Loucy (cell line): ENCODE results near the gene AKAP9.
"Not testable (repeated sequence)": the region's sequence is repeated elsewhere in the genome, so short reads cannot be mapped to it uniquely, and the experiment has no call there.

Experiments
- EZH2phosphoT487 ChIP-seq: fragments of 200-600 bp; IDR thresholded peaks from 2 replicates; pipeline ENCODE4 v1.6.1; 2018; ENCODE audit warnings: antibody characterized with exemption, mild to moderate bottlenecking, moderate library complexity, borderline replicate concordance
- TF ChIP-seq, protein P1 (sequence below): fragments of 200-600 bp; sonication (generic); conservative IDR thresholded peaks from 2 replicates; pipeline ENCODE4 v1.5.1; 2014; ENCODE audit warnings: mild to moderate bottlenecking, antibody characterized with exemption, low read length

DNA sequence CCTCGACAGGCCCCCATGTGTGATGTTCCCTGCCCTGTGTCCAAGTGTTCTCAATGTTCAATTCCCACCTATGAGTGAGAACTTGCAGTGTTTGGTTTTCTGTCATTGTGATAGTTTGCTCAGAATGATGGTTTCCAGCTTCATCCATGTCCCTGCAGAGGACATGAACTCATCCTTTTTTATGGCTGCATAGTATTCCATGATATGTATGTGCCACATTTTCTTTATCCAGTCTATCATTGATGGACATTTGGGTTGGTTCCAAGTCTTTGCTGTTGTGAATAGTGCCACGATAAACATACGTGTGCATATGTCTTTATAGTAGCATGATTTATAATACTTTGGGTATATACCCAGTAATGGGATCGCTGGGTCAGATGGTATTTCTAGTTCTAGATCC lies 41.7 kb downstream of the AKAP9 start:
- TF ChIP-seq, protein P1, sequence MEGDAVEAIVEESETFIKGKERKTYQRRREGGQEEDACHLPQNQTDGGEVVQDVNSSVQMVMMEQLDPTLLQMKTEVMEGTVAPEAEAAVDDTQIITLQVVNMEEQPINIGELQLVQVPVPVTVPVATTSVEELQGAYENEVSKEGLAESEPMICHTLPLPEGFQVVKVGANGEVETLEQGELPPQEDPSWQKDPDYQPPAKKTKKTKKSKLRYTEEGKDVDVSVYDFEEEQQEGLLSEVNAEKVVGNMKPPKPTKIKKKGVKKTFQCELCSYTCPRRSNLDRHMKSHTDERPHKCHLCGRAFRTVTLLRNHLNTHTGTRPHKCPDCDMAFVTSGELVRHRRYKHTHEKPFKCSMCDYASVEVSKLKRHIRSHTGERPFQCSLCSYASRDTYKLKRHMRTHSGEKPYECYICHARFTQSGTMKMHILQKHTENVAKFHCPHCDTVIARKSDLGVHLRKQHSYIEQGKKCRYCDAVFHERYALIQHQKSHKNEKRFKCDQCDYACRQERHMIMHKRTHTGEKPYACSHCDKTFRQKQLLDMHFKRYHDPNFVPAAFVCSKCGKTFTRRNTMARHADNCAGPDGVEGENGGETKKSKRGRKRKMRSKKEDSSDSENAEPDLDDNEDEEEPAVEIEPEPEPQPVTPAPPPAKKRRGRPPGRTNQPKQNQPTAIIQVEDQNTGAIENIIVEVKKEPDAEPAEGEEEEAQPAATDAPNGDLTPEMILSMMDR = not testable (repeated sequence)
- TF ChIP-seq EZH2phosphoT487 = not testable (repeated sequence)
